Measurements from ENCODE around the gene PRPF19. TPM values are rescaled to one million over a fixed set of nuclear protein-coding genes. Genes with fewer than 3 reads are reported as not detected.

Gene PRPF19
- total and polyA plus RNA-seq, 9 of the 15 experiments (the other 6 are each of a cell fraction or from before 2014, with no cell fraction given) = 9.4 to 212 (median 73.2) TPM

DNA sequence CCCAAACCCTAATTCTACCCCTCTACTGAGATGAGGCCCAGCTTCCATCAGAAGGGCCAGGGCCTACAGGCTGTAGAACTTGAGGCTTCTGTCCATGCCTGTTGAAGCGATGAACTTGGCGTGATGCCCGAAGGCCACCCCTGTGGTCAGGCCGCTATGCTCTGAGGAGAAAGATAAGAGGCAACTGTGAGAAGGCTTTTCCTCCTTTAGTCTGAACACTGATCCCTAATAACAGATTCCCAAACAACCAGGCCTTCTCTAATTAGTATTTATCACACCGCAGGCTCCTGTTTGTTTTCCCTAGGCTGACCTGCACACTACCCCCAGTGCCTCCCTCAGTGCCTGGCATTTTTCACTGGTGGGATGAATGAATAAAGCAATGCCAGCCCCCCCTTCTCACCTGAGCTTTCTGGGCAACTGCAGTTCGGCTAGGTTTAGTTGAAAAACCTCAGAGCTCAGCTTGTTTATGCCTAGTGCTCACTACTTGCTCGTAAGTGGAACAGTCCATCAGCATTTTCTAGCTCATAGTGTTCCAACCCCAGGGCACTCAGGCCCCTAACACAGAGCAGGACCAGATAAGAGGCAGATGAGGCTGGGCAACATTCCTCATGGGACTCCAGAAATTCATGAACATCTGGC is 15.2 kb downstream of the PRPF19 start (continued):
- TF ChIP-seq, protein P1, sequence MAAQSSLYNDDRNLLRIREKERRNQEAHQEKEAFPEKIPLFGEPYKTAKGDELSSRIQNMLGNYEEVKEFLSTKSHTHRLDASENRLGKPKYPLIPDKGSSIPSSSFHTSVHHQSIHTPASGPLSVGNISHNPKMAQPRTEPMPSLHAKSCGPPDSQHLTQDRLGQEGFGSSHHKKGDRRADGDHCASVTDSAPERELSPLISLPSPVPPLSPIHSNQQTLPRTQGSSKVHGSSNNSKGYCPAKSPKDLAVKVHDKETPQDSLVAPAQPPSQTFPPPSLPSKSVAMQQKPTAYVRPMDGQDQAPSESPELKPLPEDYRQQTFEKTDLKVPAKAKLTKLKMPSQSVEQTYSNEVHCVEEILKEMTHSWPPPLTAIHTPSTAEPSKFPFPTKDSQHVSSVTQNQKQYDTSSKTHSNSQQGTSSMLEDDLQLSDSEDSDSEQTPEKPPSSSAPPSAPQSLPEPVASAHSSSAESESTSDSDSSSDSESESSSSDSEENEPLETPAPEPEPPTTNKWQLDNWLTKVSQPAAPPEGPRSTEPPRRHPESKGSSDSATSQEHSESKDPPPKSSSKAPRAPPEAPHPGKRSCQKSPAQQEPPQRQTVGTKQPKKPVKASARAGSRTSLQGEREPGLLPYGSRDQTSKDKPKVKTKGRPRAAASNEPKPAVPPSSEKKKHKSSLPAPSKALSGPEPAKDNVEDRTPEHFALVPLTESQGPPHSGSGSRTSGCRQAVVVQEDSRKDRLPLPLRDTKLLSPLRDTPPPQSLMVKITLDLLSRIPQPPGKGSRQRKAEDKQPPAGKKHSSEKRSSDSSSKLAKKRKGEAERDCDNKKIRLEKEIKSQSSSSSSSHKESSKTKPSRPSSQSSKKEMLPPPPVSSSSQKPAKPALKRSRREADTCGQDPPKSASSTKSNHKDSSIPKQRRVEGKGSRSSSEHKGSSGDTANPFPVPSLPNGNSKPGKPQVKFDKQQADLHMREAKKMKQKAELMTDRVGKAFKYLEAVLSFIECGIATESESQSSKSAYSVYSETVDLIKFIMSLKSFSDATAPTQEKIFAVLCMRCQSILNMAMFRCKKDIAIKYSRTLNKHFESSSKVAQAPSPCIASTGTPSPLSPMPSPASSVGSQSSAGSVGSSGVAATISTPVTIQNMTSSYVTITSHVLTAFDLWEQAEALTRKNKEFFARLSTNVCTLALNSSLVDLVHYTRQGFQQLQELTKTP (IDR thresholded peaks at IDR 0.05; ENCODE audit: low read depth in 1 of 2, partially characterized antibody in 2 of 2) = peak in 1 of 2 experiments; percentile 43
- no peak for TF ChIP-seq FIP1L1 (IDR thresholded peaks at IDR 0.05; ENCODE audit: low read depth, low read length, poor library complexity, severe bottlenecking)
- TF ChIP-seq, protein P2, sequence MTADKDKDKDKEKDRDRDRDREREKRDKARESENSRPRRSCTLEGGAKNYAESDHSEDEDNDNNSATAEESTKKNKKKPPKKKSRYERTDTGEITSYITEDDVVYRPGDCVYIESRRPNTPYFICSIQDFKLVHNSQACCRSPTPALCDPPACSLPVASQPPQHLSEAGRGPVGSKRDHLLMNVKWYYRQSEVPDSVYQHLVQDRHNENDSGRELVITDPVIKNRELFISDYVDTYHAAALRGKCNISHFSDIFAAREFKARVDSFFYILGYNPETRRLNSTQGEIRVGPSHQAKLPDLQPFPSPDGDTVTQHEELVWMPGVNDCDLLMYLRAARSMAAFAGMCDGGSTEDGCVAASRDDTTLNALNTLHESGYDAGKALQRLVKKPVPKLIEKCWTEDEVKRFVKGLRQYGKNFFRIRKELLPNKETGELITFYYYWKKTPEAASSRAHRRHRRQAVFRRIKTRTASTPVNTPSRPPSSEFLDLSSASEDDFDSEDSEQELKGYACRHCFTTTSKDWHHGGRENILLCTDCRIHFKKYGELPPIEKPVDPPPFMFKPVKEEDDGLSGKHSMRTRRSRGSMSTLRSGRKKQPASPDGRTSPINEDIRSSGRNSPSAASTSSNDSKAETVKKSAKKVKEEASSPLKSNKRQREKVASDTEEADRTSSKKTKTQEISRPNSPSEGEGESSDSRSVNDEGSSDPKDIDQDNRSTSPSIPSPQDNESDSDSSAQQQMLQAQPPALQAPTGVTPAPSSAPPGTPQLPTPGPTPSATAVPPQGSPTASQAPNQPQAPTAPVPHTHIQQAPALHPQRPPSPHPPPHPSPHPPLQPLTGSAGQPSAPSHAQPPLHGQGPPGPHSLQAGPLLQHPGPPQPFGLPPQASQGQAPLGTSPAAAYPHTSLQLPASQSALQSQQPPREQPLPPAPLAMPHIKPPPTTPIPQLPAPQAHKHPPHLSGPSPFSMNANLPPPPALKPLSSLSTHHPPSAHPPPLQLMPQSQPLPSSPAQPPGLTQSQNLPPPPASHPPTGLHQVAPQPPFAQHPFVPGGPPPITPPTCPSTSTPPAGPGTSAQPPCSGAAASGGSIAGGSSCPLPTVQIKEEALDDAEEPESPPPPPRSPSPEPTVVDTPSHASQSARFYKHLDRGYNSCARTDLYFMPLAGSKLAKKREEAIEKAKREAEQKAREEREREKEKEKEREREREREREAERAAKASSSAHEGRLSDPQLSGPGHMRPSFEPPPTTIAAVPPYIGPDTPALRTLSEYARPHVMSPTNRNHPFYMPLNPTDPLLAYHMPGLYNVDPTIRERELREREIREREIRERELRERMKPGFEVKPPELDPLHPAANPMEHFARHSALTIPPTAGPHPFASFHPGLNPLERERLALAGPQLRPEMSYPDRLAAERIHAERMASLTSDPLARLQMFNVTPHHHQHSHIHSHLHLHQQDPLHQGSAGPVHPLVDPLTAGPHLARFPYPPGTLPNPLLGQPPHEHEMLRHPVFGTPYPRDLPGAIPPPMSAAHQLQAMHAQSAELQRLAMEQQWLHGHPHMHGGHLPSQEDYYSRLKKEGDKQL (CRISPR knock-in tag; IDR thresholded peaks at IDR 0.05; ENCODE audit: borderline replicate concordance) = no peak
- no peak for TF ChIP-seq SMARCC2 (IDR thresholded peaks at IDR 0.05; ENCODE audit: low read depth)
- TF ChIP-seq ZC3H4 (CRISPR knock-in tag; IDR thresholded peaks at IDR 0.05; ENCODE audit: borderline replicate concordance) = no peak
- no peak for TF ChIP-seq GTF2A2 (tag; IDR thresholded peaks at IDR 0.05)
- TF ChIP-seq THRAP3 (IDR thresholded peaks at IDR 0.05; ENCODE audit: borderline replicate concordance) = no peak
- TF ChIP-seq FUS (optimal IDR thresholded peaks at IDR 0.05; ENCODE audit: low read depth, low read length) = no peak
- TF ChIP-seq FOXJ3 (CRISPR knock-in tag; IDR thresholded peaks at IDR 0.05) = no peak
- peak; percentile 74 for TF ChIP-seq SOX6 (IDR thresholded peaks at IDR 0.05)
- TF ChIP-seq, protein P3, sequence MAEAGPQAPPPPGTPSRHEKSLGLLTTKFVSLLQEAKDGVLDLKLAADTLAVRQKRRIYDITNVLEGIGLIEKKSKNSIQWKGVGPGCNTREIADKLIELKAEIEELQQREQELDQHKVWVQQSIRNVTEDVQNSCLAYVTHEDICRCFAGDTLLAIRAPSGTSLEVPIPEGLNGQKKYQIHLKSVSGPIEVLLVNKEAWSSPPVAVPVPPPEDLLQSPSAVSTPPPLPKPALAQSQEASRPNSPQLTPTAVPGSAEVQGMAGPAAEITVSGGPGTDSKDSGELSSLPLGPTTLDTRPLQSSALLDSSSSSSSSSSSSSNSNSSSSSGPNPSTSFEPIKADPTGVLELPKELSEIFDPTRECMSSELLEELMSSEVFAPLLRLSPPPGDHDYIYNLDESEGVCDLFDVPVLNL (CRISPR knock-in tag; IDR thresholded peaks at IDR 0.05; ENCODE audit: low read depth) = no peak
- no peak for TF ChIP-seq ZNF384 (IDR thresholded peaks at IDR 0.05; ENCODE audit: low read depth, low read length)
- no peak for TF ChIP-seq ZNF232 (CRISPR knock-in tag; IDR thresholded peaks at IDR 0.05)
- TF ChIP-seq ZNF175 (CRISPR knock-in tag; IDR thresholded peaks at IDR 0.05; ENCODE audit: low read depth) = no peak
- TF ChIP-seq, protein P4, sequence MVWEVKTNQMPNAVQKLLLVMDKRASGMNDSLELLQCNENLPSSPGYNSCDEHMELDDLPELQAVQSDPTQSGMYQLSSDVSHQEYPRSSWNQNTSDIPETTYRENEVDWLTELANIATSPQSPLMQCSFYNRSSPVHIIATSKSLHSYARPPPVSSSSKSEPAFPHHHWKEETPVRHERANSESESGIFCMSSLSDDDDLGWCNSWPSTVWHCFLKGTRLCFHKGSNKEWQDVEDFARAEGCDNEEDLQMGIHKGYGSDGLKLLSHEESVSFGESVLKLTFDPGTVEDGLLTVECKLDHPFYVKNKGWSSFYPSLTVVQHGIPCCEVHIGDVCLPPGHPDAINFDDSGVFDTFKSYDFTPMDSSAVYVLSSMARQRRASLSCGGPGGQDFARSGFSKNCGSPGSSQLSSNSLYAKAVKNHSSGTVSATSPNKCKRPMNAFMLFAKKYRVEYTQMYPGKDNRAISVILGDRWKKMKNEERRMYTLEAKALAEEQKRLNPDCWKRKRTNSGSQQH (CRISPR knock-in tag; IDR thresholded peaks at IDR 0.05) = no peak
